A549 (cell line): Measurements from ENCODE around the gene ALKBH2. TPM values are rescaled to one million over a fixed set of nuclear protein-coding genes. Genes with fewer than 3 reads are reported as not detected.

ENCODE experiments used
- ATAC-seq, 2 experiments: fragments of 200-7000 bp in 1 of 2; fragments of >200 bp in 1 of 2; cut with Nextera tagmentation in 1 of 2; cut with Tn5 transposase in 1 of 2; 3 replicates each; pipeline versions ENCODE4 v1.8.0 to v1.9.1; 2018 to 2020; ENCODE audit warnings: mild to moderate bottlenecking in 1 of 2, moderate library complexity in 1 of 2
- CTCF ChIA-PET: fragments of 300-600 bp; sonication (Branson Sonifier 250); formaldehyde crosslinking; extraction: SDS; loops from one replicate; lab custom pipeline; 2021; ENCODE audit warnings: antibody characterized with exemption, inconsistent platforms; lab: Yijun Ruan, JAX
- POLR2A ChIA-PET: fragments of 350-600 bp; formaldehyde crosslinking; extraction: SDS; loops from one replicate; lab custom pipeline; 2021; ENCODE audit warnings: antibody characterized with exemption, inconsistent platforms; lab: Yijun Ruan, JAX
- DNase-seq, 2 experiments: peaks; one replicate each; pipeline versions ENCODE4 v3.0.0 to v3.0.0-alpha.2; 2011 to 2016; ENCODE audit warnings: low read depth in 1 of 2, low spot score in 1 of 2
- FAIRE-seq: peaks from 2 replicates; lab custom pipeline; 2011; peaks lifted over from hg19 to GRCh38; lab: Jason Lieb, UNC
- H3K27ac ChIP-seq, 2 experiments: fragments of >200 bp; sonication (Bioruptor Twin); formaldehyde crosslinking; 3 replicates each; pipeline ENCODE4 v1.5.1; 2016 to 2017
- H3K4me1 ChIP-seq: fragments of >200 bp; sonication (Bioruptor Twin); formaldehyde crosslinking; 3 replicates; pipeline ENCODE4 v1.6.1; 2016
- H3K4me2 ChIP-seq: fragments of >200 bp; sonication (Bioruptor Twin); formaldehyde crosslinking; 3 replicates; pipeline ENCODE4 v1.6.1; 2016
- H3K4me3 ChIP-seq: fragments of >200 bp; sonication (Bioruptor Twin); formaldehyde crosslinking; 3 replicates; pipeline ENCODE4 v1.5.1; 2016
- H3K9me3 ChIP-seq: fragments of >200 bp; sonication (Bioruptor Twin); formaldehyde crosslinking; 3 replicates; pipeline ENCODE4 v1.6.1; 2016
- CBX8 ChIP-seq: fragments of 200-600 bp; sonication (generic); IDR thresholded peaks from 2 replicates; pipeline ENCODE4 v1.6.1; 2016
- CHD2 ChIP-seq: fragments of 150-350 bp; IDR thresholded peaks from 2 replicates; pipeline ENCODE4 v1.6.1; 2014; ENCODE audit warnings: low read length; ENCODE audit not compliant: partially characterized antibody
- EHF ChIP-seq: fragments of 250-450 bp; sonication (Bioruptor Pico); IDR thresholded peaks from 2 replicates; pipeline ENCODE4 v1.5.0; 2020; ENCODE audit warnings: mild to moderate bottlenecking
- HOXB5 ChIP-seq: fragments of 250-450 bp; sonication (Bioruptor Pico); IDR thresholded peaks from 2 replicates; pipeline ENCODE4 v1.5.0; 2020; ENCODE audit warnings: mild to moderate bottlenecking, moderate library complexity
- MAZ ChIP-seq: fragments of 150-350 bp; IDR thresholded peaks from 2 replicates; pipeline ENCODE4 v1.6.1; 2014; ENCODE audit warnings: antibody characterized with exemption, low read depth, low read length, borderline replicate concordance
- NPAS2 ChIP-seq: fragments of 250-450 bp; sonication (Bioruptor Pico); IDR thresholded peaks from 2 replicates; pipeline ENCODE4 v1.8.0; 2022; ENCODE audit warnings: mild to moderate bottlenecking, moderate library complexity, borderline replicate concordance
- RAD21 ChIP-seq, 2 experiments: fragments of >200 bp in 1 of 2; sonication (Bioruptor Twin) in 1 of 2; formaldehyde crosslinking in 1 of 2; IDR thresholded peaks in 1 of 2; conservative IDR thresholded peaks in 1 of 2; 2 replicates in 1 of 2; 3 replicates in 1 of 2; pipeline ENCODE4 v1.6.1; 2012 to 2018; ENCODE audit warnings: inconsistent platforms in 1 of 2
- RARB ChIP-seq: fragments of 250-450 bp; sonication (Bioruptor Pico); IDR thresholded peaks from 2 replicates; pipeline ENCODE4 v1.8.0; 2021; ENCODE audit warnings: mild to moderate bottlenecking, moderate library complexity
- WGBS: methylation state at CpG from one replicate; pipeline ENCODE4 v1.1.6; 2017; ENCODE audit errors: missing lambda C conversion rate; 5-methylcytosine and 5-hydroxymethylcytosine counted together
- polyA plus RNA-seq, 4 experiments: library from polyadenylated mRNA; depleted of rRNA in 3 of 4; stranded (reverse); fragments of >200 nt; fragmentation: RNase III in 1 of 4; extraction: RNeasy Plus Mini Kit Qiagen cat#74134 plus additional on column Dnase treatment in 1 of 4; gene quantifications; 2 replicates in 3 of 4; 3 replicates in 1 of 4; pipeline ENCODE4 v1.2.3, GENCODE V29; 2011 to 2017
- TF ChIP-seq, protein P1 (sequence below): fragments of 150-350 bp; IDR thresholded peaks from 2 replicates; pipeline ENCODE4 v1.6.1; 2014; ENCODE audit warnings: low read depth, mild to moderate bottlenecking, low read length
- TF ChIP-seq, protein P2 (sequence below): fragments of 200-600 bp; sonication (generic); IDR thresholded peaks from 2 replicates; pipeline ENCODE4 v1.6.1; 2016; ENCODE audit warnings: antibody characterized with exemption, mild to moderate bottlenecking, moderate library complexity
- TF ChIP-seq, protein P3 (sequence below): IDR thresholded peaks from 2 replicates; pipeline ENCODE4 v1.6.1; 2012; ENCODE audit warnings: low read depth, borderline replicate concordance
- TF ChIP-seq, protein P4 (sequence below): fragments of >200 bp; sonication (Bioruptor Twin); formaldehyde crosslinking; IDR thresholded peaks from 3 replicates; pipeline ENCODE4 v1.6.1; 2016
- TF ChIP-seq, protein P5 (sequence below): IDR thresholded peaks from 2 replicates; pipeline ENCODE4 v1.6.1; 2012
- TF ChIP-seq, protein P6 (sequence below): fragments of 250-450 bp; sonication (Bioruptor Pico); IDR thresholded peaks from 2 replicates; pipeline ENCODE4 v1.5.0; 2021; ENCODE audit warnings: mild to moderate bottlenecking, moderate library complexity, borderline replicate concordance

ALKBH2 gene
- polyA plus RNA-seq, 2 of the 4 experiments (the other 2 are of a cell fraction) = 53.9 to 57.7 TPM

DNA sequence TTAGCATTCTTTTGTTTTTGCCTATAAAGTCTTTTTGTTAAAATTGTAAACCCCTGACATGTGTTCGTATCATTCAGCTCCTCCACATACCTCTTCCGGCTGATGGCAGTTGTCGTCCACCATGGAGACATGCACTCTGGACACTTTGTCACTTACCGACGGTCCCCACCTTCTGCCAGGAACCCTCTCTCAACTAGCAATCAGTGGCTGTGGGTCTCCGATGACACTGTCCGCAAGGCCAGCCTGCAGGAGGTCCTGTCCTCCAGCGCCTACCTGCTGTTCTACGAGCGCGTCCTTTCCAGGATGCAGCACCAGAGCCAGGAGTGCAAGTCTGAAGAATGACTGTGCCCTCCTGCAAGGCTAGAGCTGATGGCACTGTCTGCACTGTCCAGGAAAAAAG lies 7.7 kb downstream of the ALKBH2 start:
- DNase-seq (no peak), ATAC-seq (no peak; a peak in 1 of 6 replicates), FAIRE-seq (no peak)
- peaks cover 6% of the 10 kb centered on the region for H3K4me1 ChIP-seq
- H3K9me3 ChIP-seq = no peaks in the 10 kb centered on the region
- TF ChIP-seq MAZ = no peak
- no peak for TF ChIP-seq RAD21 (conservative IDR thresholded peaks at IDR 0.05 in 1 of 2, IDR thresholded peaks at IDR 0.05 in 1 of 2)
- TF ChIP-seq, protein P1, sequence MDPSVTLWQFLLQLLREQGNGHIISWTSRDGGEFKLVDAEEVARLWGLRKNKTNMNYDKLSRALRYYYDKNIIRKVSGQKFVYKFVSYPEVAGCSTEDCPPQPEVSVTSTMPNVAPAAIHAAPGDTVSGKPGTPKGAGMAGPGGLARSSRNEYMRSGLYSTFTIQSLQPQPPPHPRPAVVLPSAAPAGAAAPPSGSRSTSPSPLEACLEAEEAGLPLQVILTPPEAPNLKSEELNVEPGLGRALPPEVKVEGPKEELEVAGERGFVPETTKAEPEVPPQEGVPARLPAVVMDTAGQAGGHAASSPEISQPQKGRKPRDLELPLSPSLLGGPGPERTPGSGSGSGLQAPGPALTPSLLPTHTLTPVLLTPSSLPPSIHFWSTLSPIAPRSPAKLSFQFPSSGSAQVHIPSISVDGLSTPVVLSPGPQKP = no peak
- TF ChIP-seq EHF (CRISPR knock-in tag) = no peak
- TF ChIP-seq, protein P2, sequence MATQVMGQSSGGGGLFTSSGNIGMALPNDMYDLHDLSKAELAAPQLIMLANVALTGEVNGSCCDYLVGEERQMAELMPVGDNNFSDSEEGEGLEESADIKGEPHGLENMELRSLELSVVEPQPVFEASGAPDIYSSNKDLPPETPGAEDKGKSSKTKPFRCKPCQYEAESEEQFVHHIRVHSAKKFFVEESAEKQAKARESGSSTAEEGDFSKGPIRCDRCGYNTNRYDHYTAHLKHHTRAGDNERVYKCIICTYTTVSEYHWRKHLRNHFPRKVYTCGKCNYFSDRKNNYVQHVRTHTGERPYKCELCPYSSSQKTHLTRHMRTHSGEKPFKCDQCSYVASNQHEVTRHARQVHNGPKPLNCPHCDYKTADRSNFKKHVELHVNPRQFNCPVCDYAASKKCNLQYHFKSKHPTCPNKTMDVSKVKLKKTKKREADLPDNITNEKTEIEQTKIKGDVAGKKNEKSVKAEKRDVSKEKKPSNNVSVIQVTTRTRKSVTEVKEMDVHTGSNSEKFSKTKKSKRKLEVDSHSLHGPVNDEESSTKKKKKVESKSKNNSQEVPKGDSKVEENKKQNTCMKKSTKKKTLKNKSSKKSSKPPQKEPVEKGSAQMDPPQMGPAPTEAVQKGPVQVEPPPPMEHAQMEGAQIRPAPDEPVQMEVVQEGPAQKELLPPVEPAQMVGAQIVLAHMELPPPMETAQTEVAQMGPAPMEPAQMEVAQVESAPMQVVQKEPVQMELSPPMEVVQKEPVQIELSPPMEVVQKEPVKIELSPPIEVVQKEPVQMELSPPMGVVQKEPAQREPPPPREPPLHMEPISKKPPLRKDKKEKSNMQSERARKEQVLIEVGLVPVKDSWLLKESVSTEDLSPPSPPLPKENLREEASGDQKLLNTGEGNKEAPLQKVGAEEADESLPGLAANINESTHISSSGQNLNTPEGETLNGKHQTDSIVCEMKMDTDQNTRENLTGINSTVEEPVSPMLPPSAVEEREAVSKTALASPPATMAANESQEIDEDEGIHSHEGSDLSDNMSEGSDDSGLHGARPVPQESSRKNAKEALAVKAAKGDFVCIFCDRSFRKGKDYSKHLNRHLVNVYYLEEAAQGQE = no peak
- TF ChIP-seq CHD2 = no peak
- no peak for TF ChIP-seq NPAS2 (CRISPR knock-in tag)
- TF ChIP-seq, protein P3, sequence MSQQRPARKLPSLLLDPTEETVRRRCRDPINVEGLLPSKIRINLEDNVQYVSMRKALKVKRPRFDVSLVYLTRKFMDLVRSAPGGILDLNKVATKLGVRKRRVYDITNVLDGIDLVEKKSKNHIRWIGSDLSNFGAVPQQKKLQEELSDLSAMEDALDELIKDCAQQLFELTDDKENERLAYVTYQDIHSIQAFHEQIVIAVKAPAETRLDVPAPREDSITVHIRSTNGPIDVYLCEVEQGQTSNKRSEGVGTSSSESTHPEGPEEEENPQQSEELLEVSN = no peak
- TF ChIP-seq RARB (CRISPR knock-in tag) = no peak
- TF ChIP-seq, protein P4, sequence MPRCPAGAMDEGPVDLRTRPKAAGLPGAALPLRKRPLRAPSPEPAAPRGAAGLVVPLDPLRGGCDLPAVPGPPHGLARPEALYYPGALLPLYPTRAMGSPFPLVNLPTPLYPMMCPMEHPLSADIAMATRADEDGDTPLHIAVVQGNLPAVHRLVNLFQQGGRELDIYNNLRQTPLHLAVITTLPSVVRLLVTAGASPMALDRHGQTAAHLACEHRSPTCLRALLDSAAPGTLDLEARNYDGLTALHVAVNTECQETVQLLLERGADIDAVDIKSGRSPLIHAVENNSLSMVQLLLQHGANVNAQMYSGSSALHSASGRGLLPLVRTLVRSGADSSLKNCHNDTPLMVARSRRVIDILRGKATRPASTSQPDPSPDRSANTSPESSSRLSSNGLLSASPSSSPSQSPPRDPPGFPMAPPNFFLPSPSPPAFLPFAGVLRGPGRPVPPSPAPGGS = no peak
- TF ChIP-seq CBX8 = no peak
- TF ChIP-seq, protein P5, sequence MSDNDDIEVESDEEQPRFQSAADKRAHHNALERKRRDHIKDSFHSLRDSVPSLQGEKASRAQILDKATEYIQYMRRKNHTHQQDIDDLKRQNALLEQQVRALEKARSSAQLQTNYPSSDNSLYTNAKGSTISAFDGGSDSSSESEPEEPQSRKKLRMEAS = no peak
- no peak for TF ChIP-seq HOXB5 (CRISPR knock-in tag)
- TF ChIP-seq, protein P6, sequence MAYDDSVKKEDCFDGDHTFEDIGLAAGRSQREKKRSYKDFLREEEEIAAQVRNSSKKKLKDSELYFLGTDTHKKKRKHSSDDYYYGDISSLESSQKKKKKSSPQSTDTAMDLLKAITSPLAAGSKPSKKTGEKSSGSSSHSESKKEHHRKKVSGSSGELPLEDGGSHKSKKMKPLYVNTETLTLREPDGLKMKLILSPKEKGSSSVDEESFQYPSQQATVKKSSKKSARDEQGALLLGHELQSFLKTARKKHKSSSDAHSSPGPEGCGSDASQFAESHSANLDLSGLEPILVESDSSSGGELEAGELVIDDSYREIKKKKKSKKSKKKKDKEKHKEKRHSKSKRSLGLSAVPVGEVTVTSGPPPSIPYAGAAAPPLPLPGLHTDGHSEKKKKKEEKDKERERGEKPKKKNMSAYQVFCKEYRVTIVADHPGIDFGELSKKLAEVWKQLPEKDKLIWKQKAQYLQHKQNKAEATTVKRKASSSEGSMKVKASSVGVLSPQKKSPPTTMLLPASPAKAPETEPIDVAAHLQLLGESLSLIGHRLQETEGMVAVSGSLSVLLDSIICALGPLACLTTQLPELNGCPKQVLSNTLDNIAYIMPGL (CRISPR knock-in tag) = no peak
- ChIA-PET POLR2A (no interaction called here), CTCF (interaction anchor here (0.8 to 1.4 kb wide), 3 partner anchors 7 to 280 kb away, joined by 3 to 8 read pairs (median 3); partner anchors contain the start of gene ALKBH2)
- WGBS = 96% methylated on average over 11 of the region's 11 CpGs
- H3K4me2 ChIP-seq = no peak overlapping the region
- H3K4me3 ChIP-seq = no peak overlapping the region
- H3K27ac ChIP-seq = no peak overlapping the region

DNA sequence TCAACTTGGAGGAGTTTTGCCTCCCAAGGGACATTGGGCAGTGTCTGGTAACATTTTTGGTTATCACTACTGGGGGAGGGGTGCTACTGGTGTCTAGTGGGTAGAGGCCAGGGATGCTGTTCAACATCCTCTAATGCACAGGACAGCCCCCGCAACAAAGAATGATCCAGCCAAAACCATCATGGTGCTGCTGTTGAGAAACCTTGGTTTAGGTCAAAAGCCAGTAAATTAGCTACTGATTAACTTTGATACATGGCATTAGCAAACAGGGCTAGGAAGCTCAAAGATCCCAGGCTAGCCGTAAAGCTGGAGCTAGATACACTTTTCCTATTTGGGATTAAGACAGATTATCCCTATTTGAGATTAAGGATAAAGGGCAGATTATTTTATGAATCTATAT lies 8.8 kb downstream of the ALKBH2 start:
- TF ChIP-seq EHF (CRISPR knock-in tag) = no peak
- 74% methylated on average over 2 of the region's 2 CpGs for WGBS
- no peaks in the 10 kb centered on the region for H3K9me3 ChIP-seq
- no peak overlapping the region for H3K4me3 ChIP-seq
- FAIRE-seq (no peak), DNase-seq (no peak), ATAC-seq (no peak)
- H3K4me1 ChIP-seq = peaks cover 6% of the 10 kb centered on the region
- ChIA-PET POLR2A (no interaction called here), CTCF (interaction anchor here (0.6 to 1.8 kb wide), 5 partner anchors 9 to 279 kb away, joined by 3 to 8 read pairs (median 4); partner anchors contain the start of gene ALKBH2)
- no peak overlapping the region for H3K27ac ChIP-seq
- H3K4me2 ChIP-seq = no peak overlapping the region
